GM21515 (cell line): Measurements from ENCODE around the gene ZNF470.

Experiments used
- ATAC-seq: cut with Tn5 transposase; IDR thresholded peaks from one replicate; pipeline ENCODE4 v1.9.1; 2021; ENCODE audit not compliant: unreplicated experiment

Gene ZNF470

DNA sequence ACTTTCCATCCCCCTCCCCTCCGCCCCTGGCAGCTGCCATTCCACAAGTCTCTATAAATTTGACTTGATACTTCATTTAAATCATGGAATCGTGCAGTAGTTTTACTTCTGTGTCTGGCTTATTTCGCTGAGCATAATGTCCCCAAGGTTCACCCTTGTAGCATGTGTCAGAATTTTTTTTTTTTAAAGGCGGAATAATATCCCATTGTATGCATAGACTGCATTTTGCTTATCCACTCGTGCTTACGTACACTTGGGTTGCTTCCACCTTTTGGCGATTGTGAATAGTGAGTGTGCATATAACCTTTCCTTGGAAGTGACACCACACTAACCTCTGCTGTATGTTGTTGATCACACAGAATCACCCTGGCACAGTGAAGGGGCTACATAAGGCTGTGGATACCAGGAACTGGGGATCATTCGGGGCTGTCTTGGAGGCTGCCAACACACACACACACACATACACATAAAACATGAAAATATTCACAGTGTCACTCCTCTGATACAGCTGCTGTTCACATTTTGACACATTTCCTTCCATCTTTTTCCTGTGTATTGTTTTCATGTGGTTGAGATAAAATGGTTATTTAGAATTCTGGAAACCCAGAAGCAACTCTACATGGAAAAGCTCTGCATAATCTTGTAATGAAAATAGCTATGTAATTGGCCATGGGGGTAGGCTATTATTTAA is 41.2 kb downstream of the ZNF470 start:
- ATAC-seq: no peak

DNA sequence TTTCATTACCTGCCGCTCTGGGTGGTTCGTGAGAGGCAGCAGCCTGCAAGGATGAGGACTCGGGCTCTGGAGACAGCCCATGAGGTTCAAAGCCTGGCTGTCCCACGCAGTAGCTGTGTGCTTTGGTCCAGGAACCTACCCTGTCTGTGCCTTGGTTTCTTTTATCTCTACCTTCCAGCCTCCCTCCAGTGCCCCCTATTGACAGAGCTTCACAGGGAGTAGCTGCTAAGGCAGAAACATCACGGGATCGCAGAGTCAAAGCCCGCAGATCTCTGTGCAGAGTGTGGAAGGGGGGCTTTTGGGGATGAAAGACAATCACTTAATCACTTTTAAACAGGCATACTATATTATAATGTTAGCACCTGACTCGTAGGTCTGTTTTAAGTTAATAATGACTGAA is 44.0 kb downstream of the ZNF470 start:
- no peak for ATAC-seq

DNA sequence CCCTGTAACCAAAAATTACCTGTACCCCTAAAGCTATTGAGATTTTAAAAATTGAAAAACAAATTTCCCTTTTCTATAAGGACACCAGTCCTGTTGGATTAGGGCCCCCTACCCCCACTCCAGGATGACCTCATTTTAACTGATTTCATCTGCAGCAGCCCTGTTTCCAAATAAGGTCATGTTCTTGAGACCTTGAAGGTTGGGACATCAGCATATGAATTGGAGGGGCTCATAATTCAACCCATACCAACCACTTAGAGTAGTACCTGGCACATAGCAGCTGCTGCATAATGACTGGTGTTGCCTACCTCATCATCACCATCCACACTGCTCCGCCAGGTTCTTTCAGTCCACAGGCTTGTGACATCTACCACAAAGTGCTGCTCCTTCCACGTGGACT is 45.5 kb downstream of the ZNF470 start:
- ATAC-seq: no peak

DNA sequence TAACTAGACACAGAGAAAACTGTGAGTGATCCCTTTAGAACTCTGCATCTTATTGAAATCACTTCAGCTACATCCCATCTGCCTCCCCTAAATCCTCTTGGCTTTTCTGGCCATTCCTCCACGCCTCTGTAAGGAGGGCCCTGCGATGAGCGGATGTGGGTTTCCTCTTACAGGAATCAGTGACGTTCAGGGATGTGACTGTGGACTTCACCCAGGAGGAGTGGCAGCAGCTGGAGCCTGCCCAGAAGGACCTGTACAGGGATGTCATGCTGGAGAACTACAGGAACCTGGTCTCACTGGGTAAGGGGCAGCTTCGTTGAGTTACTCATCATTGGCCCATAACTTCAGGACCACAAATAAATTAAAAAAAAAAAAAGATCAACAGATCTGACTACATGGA is 46.4 kb downstream of the ZNF470 start:
- ATAC-seq: no peak

DNA sequence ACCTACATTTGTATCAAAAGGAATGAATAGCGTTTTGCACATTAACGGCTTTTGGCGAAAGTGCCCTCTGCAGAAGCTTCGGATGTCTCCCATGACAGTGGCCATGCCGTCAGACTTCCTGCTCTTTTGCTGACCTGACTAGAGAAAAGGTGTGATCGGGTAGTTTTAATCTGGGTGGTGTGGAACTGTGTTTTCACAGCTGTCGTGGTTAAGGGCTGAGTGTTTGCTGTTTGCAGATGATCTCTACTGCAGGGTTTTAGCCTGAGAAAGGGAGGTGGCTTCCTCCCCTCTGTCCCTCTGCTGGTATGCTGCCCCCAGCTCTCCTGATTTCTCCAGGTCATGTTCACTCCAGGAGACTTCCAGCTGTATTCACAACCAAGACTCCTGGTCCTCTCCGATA is 50.3 kb downstream of the ZNF470 start:
- ATAC-seq: no peak

DNA sequence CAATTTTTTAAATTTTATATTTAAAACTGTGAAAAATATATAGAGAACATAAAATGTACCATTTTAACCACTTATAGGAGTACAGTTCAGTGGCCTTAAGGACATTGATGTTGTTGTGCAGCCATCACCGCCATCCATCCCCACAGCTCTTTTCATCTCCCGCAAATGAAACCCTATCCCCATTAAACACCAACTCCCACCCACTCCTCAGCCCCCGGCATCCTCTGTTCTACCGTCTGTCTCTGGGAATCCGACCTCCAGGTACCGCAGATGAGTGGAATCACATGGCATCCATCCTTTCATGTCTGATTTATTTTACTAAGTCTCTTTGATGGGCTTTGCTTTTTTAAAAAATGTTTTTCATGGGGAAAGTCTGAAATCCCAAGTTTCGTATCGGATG is 51.9 kb downstream of the ZNF470 start:
- ATAC-seq: no peak

DNA sequence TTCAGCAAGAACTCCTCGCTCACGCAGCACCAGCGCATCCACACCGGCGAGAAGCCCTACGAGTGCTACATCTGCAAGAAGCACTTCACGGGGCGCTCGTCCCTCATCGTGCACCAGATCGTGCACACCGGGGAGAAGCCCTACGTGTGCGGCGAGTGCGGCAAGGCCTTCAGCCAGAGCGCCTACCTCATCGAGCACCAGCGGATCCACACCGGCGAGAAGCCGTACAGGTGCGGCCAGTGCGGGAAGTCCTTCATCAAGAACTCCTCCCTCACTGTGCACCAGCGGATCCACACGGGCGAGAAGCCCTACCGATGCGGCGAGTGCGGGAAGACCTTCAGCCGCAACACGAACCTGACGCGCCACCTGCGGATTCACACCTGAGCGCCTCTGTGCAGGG is 55.1 kb downstream of the ZNF470 start:
- ATAC-seq: no peak

DNA sequence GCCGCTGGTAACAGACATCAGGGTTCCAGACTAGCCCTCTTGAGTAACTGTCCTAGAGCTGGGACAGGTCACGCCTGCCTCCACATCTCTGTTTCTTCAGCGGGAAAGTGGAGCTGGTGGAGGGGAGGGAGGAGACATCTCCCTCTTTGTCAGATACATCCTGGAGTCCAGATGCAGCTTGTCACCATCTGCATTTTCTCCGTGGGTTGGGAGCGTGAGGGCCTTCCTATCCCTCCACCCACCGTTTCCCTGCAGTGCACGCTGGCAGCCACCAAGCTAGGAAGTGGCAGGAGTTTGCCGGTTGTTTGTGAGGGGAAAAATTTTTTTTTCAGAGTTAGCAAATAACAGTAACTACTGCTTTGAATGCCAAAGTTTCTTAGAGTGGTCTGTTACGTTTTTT is 55.7 kb downstream of the ZNF470 start:
- ATAC-seq: no peak

DNA sequence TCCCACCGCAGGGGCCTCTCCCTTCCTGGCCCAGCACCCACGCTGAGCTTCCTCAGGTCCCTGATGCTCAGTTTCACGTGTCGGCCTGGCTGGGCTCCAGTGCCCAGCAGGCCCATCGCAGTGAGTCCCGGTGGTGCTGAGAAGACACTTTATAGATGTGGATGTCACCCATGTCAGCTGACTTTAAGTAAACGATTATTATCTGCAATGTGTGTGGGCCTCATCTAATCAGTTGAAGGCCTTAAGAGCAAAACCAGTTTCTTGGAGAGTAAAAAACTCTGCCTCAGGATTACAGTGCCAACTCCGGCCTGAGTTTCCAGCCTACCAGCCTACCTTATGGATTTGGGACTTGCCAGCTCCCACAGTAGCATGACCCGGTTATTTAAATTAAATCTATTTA is 58.4 kb downstream of the ZNF470 start:
- no peak for ATAC-seq

DNA sequence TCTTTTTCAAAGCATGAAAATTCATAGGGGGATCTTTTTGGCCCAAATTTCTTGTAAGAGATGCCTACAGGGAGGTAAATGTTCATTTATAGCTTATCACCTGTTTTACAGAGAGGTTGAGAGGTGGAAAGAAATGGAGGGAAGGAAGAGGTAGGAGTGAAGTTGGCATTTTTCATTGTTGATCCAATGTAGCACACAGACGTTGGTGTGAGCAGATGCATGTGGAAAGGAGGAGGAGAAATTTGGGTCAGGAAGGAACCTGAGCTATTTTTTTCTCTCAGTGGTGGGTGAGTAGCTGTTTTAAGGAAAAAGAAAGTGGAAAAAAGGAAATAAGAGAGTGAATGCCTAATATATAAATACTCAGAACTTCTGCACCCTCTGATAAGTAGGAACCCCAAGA is 65.8 kb downstream of the ZNF470 start:
- no peak for ATAC-seq

DNA sequence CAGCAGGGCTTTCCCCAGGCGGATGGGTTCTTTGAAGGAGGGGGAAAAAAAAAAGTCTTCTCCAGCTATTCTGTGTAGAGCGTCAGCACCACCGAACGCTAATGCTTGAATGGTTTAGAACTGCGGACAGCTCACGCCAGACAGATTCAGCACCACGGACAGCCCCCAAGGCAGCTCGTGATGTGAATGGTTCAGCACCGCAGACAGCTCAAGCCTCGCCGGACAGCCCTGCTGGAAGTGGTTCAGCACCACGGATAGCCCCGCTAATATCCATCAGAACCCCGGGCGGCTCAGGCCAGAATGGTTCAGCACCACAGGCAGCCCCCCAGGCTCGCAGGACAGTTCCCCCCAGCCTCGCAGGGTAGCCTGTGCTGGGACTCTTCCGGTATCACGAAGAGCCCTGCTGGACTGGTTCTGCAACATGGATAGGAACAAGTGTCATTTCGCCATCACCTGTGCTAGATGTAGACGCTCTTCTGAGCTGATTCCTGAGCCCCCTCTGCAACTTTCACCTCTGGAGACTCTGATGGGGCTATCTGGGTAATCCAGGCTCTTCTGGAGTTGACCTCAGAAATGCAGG is 70.8 kb downstream of the ZNF470 start:
- no peak for ATAC-seq
